Measurements from ENCODE around the gene DSCAML1. TPM values are rescaled to one million over a fixed set of nuclear protein-coding genes. Genes with fewer than 3 reads are reported as not detected.
"Not testable (repeated sequence)": the region's sequence is repeated elsewhere in the genome, so short reads cannot be mapped to it uniquely, and the experiment has no call there.

DSCAML1 gene
- total and polyA plus RNA-seq, 10 of the 15 experiments (the other 5 are each of a cell fraction or from before 2014, with no cell fraction given): 0.03 to 0.18 (median 0.06) TPM; not detected in 1

GRCh38 chr11:117810056-117810451 lies 13.0 kb upstream of the DSCAML1 start:
- H2AFZ ChIP-seq (ENCODE audit: control insufficient read depth, low read depth, low read length); POLR2A ChIA-PET; H3K36me3 ChIP-seq (ENCODE audit: control insufficient read depth in 2 of 2, insufficient read depth in 2 of 2, low read length in 1 of 2); H3K27ac ChIP-seq (ENCODE audit: control insufficient read depth, insufficient read depth); H4K20me1 ChIP-seq (ENCODE audit: control insufficient read depth, insufficient read depth); H3K9me3 ChIP-seq (replicated peaks; ENCODE audit: control insufficient read depth, insufficient read depth, low read length); ATAC-seq; FAIRE-seq; H3K79me2 ChIP-seq (ENCODE audit: control insufficient read depth, insufficient read depth, low read length); DNase-seq (ENCODE audit: low read depth, low spot score); H3K27me3 ChIP-seq (replicated peaks in 1 of 2; ENCODE audit: control insufficient read depth in 2 of 2, insufficient read depth in 2 of 2, low read length in 1 of 2); H3K9ac ChIP-seq (ENCODE audit: control insufficient read depth, insufficient read depth, low read length); H3K4me2 ChIP-seq (ENCODE audit: control insufficient read depth, insufficient read depth); H3K4me3 ChIP-seq; in situ Hi-C loops (cut with MboI): not testable (repeated sequence)
- TF ChIP-seq NBN (IDR thresholded peaks at IDR 0.05): peak; percentile 12; the same call in 1 of the 2 replicates
- TF ChIP-seq BCL3 (IDR thresholded peaks at IDR 0.05; ENCODE audit: borderline replicate concordance, insufficient read depth, low read depth, low read length, poor library complexity, severe bottlenecking): peak; percentile 11
- WGBS (ENCODE audit: insufficient coverage, insufficient replicate concordance, low lambda C conversion rate, missing lambda C conversion rate): 70% methylated on average over 11 of the region's 12 CpGs
- ChIA-PET SMC1A (ENCODE audit: uncharacterized antibody, unreplicated experiment) (interaction anchor here (2.6 to 12.1 kb wide), 4 partner anchors 8 to 243 kb away, joined by 9 to 318 read pairs (median 38); no protein-coding TSS in a partner anchor), CTCF (interaction anchor here (0.6 to 8.8 kb wide), 10 partner anchors 8 to 384 kb away, joined by 3 to 360 read pairs (median 58); partner anchors contain the start of gene FXYD2), RAD21 (ENCODE audit: unreplicated experiment) (interaction anchor here (0.7 to 6.4 kb wide), 8 partner anchors 8 to 631 kb away, joined by 3 to 273 read pairs (median 5); no protein-coding TSS in a partner anchor)
- BruUV-seq (replicated peaks): TSS peak; percentile 66
- intact Hi-C loops (cut with micrococcal nuclease; ENCODE audit: unreplicated experiment): loop anchor here (10.0 kb wide), 2 partner anchors 625 to 1885 kb away; partner anchors contain the start of gene KMT2A
- peaks cover 27% of the 10 kb centered on the region for H3K4me1 ChIP-seq (ENCODE audit: control insufficient read depth, insufficient read depth, low read length)

All from GM12878 (cell line).